H9 (cell line): ENCODE measurements around the gene KCTD4. TPM values are rescaled to one million over a fixed set of nuclear protein-coding genes. Genes with fewer than 3 reads are reported as not detected.
A peak's percentile ranks its signal among the peaks of the same experiment; 100 is the strongest.

Experiments used
- DNase-seq: peaks from one replicate; pipeline ENCODE4 v3.0.0-alpha.2; 2017
- H2AFZ ChIP-seq: one replicate; pipeline ENCODE4 v1.6.1; 2013; ENCODE audit warnings: mild to moderate bottlenecking, low read length, control low read depth, moderate library complexity
- H2AK5ac ChIP-seq: 2 replicates; pipeline ENCODE4 v1.6.1; 2013; ENCODE audit warnings: low read length, control low read depth, mixed read lengths; ENCODE audit not compliant: insufficient read length
- H2BK120ac ChIP-seq: one replicate; pipeline ENCODE4 v1.6.1; 2013; ENCODE audit warnings: low read depth, mild to moderate bottlenecking, low read length, control low read depth, inconsistent platforms; ENCODE audit not compliant: poor library complexity, severe bottlenecking
- H2BK12ac ChIP-seq: 2 replicates; pipeline ENCODE4 v1.6.1; 2013; ENCODE audit warnings: low read length, control low read depth, mixed read lengths, low read depth; ENCODE audit not compliant: insufficient read length
- H2BK15ac ChIP-seq: 2 replicates; pipeline ENCODE4 v1.6.1; 2013; ENCODE audit warnings: low read depth, low read length, control low read depth
- H2BK20ac ChIP-seq: one replicate; pipeline ENCODE4 v1.6.1; 2013; ENCODE audit warnings: low read depth, mild to moderate bottlenecking, low read length, control low read depth, inconsistent platforms; ENCODE audit not compliant: poor library complexity, severe bottlenecking
- H2BK5ac ChIP-seq: 2 replicates; pipeline ENCODE4 v1.6.1; 2013; ENCODE audit warnings: low read length, control low read depth, mixed read lengths; ENCODE audit not compliant: insufficient read length
- H3K14ac ChIP-seq: 2 replicates; pipeline ENCODE4 v1.6.1; 2013; ENCODE audit warnings: low read length, control low read depth; ENCODE audit not compliant: insufficient read depth
- H3K18ac ChIP-seq: 2 replicates; pipeline ENCODE4 v1.6.1; 2013; ENCODE audit warnings: low read depth, mild to moderate bottlenecking, mixed read lengths, low read length, control low read depth; ENCODE audit not compliant: insufficient read length
- H3K23ac ChIP-seq: 2 replicates; pipeline ENCODE4 v1.6.1; 2013; ENCODE audit warnings: low read length, control low read depth, mixed read lengths, low read depth; ENCODE audit not compliant: insufficient read length
- H3K23me2 ChIP-seq: 2 replicates; pipeline ENCODE4 v1.6.1; 2013; ENCODE audit warnings: low read depth, mild to moderate bottlenecking, mixed read lengths, low read length, control low read depth; ENCODE audit not compliant: insufficient read length, poor library complexity, severe bottlenecking
- H3K27ac ChIP-seq: 2 replicates; pipeline ENCODE4 v1.5.1; 2013; ENCODE audit warnings: low read length, control low read depth, mixed read lengths, low read depth; ENCODE audit not compliant: insufficient read length
- H3K27me3 ChIP-seq: 2 replicates; pipeline ENCODE4 v1.6.1; 2013; ENCODE audit warnings: low read length, control low read depth, inconsistent platforms; ENCODE audit not compliant: insufficient read depth
- H3K4ac ChIP-seq: 2 replicates; pipeline ENCODE4 v1.6.1; 2013; ENCODE audit warnings: low read depth, mild to moderate bottlenecking, control low read depth, inconsistent platforms, low read length, moderate library complexity
- H3K4me1 ChIP-seq: 2 replicates; pipeline ENCODE4 v1.6.1; 2013; ENCODE audit warnings: low read length, control low read depth, inconsistent platforms; ENCODE audit not compliant: insufficient read depth
- H3K4me2 ChIP-seq: 2 replicates; pipeline ENCODE4 v1.6.1; 2013; ENCODE audit warnings: low read length, control low read depth, mixed read lengths; ENCODE audit not compliant: insufficient read length, insufficient read depth
- H3K56ac ChIP-seq: 2 replicates; pipeline ENCODE4 v1.6.1; 2013; ENCODE audit warnings: low read depth, mild to moderate bottlenecking, mixed read lengths, low read length, control low read depth; ENCODE audit not compliant: insufficient read length
- H3K79me1 ChIP-seq: 2 replicates; pipeline ENCODE4 v1.6.1; 2013; ENCODE audit warnings: low read depth, mild to moderate bottlenecking, moderate library complexity, low read length, control low read depth, inconsistent platforms; ENCODE audit not compliant: insufficient read depth, poor library complexity, severe bottlenecking
- H3K79me2 ChIP-seq: 2 replicates; pipeline ENCODE4 v1.6.1; 2013; ENCODE audit warnings: low read length, control low read depth, inconsistent platforms; ENCODE audit not compliant: insufficient read depth
- H3K9ac ChIP-seq: 2 replicates; pipeline ENCODE4 v1.6.1; 2013; ENCODE audit warnings: low read length, control low read depth, mixed read lengths; ENCODE audit not compliant: insufficient read length; ENCODE audit errors: extremely low read depth
- H3K9me3 ChIP-seq: one replicate; pipeline ENCODE4 v1.6.1; 2013; ENCODE audit warnings: low read depth, low read length, inconsistent platforms; ENCODE audit not compliant: control insufficient read depth
- H3T11ph ChIP-seq: one replicate; pipeline ENCODE4 v1.6.1; 2013; ENCODE audit warnings: mild to moderate bottlenecking, low read length, control low read depth, inconsistent platforms
- H4K20me1 ChIP-seq: one replicate; pipeline ENCODE4 v1.6.1; 2013; ENCODE audit not compliant: control insufficient read depth, insufficient read length, insufficient read depth
- H4K5ac ChIP-seq: 2 replicates; pipeline ENCODE4 v1.6.1; 2013; ENCODE audit warnings: low read depth, mild to moderate bottlenecking, mixed read lengths, low read length, control low read depth; ENCODE audit not compliant: insufficient read length
- H4K8ac ChIP-seq: replicated peaks from 2 replicates; pipeline ENCODE4 v1.6.1; 2013; ENCODE audit warnings: low read length, control low read depth, mixed read lengths, low read depth; ENCODE audit not compliant: insufficient read length
- H4K91ac ChIP-seq: 2 replicates; pipeline ENCODE4 v1.6.1; 2013; ENCODE audit warnings: low read depth, mild to moderate bottlenecking, moderate library complexity, mixed read lengths, low read length, control low read depth; ENCODE audit not compliant: insufficient read length
- H3K27ac Mint-ChIP-seq, 3 experiments: 2 replicates in 2 of 3; 3 replicates in 1 of 3; pipeline ENCODE4 v1.8.0; 2020 to 2021; ENCODE audit warnings: mixed read lengths in 3 of 3, mild to moderate bottlenecking in 1 of 3, moderate library complexity in 1 of 3
- H3K27me3 Mint-ChIP-seq: 2 replicates; pipeline ENCODE4 v1.8.0; 2021; ENCODE audit warnings: low read depth, mild to moderate bottlenecking, moderate library complexity, mixed read lengths
- H3K36me3 Mint-ChIP-seq, 3 experiments: 2 replicates in 2 of 3; 3 replicates in 1 of 3; pipeline ENCODE4 v1.8.0; 2020 to 2021; ENCODE audit warnings: low read depth in 3 of 3, mixed read lengths in 3 of 3; ENCODE audit not compliant: insufficient read depth in 1 of 3
- H3K4me1 Mint-ChIP-seq, 2 experiments: 2 replicates each; pipeline ENCODE4 v1.8.0; 2020; ENCODE audit warnings: mixed read lengths in 2 of 2
- H3K4me3 Mint-ChIP-seq, 2 experiments: 2 replicates in 1 of 2; 3 replicates in 1 of 2; pipeline ENCODE4 v1.8.0; 2020 to 2021; ENCODE audit warnings: mild to moderate bottlenecking in 2 of 2, mixed read lengths in 2 of 2, moderate library complexity in 1 of 2
- H3K9me3 Mint-ChIP-seq, 2 experiments: 2 replicates in 1 of 2; 3 replicates in 1 of 2; pipeline ENCODE4 v1.8.0; 2020; ENCODE audit warnings: mild to moderate bottlenecking in 2 of 2, mixed read lengths in 2 of 2, moderate library complexity in 1 of 2
- WGBS: extraction: QIAGEN DNeasy Blood & Tissue Kit; methylation state at CpG from one replicate; pipeline ENCODE4 v1.1.7; 2013; ENCODE audit warnings: missing lambda C conversion rate, low lambda C conversion rate, mixed read lengths; ENCODE audit not compliant: insufficient read length; ENCODE audit errors: extremely low coverage; 5-methylcytosine and 5-hydroxymethylcytosine counted together
- long read RNA-seq: library from polyadenylated mRNA; unstranded; transcript quantifications from one replicate; pipeline ENCODE4 v2.0.0, GENCODE V29; 2020
- total RNA-seq: library from RNA; stranded (reverse); gene quantifications from 2 replicates; pipeline ENCODE4 v1.2.1, GENCODE V29; 2021
- TF ChIP-seq, protein P1 (sequence below): fragments of 200-600 bp; sonication (generic); conservative IDR thresholded peaks from 3 replicates; pipeline ENCODE4 v1.8.0; 2021; ENCODE audit warnings: antibody characterized with exemption, mild to moderate bottlenecking

KCTD4 gene
- not detected in 2 replicates for total RNA-seq
- long read RNA-seq: 0 reads

- no peak within 1 kb of the TSS for H3T11ph ChIP-seq
- H3K4me2 ChIP-seq: no peak within 1 kb of the TSS
- H2BK12ac ChIP-seq: no peak within 1 kb of the TSS
- Mint-ChIP-seq H3K4me1 (peaks cover 6 to 9% of the 10 kb centered on the region in 2 experiments; a peak in 3 of 4 replicates), H3K9me3 (no peaks in the 10 kb centered on the region), H3K36me3 (peaks cover 1 to 12% (median 4%) of the 10 kb centered on the region in 3 experiments; a peak in 4 of 7 replicates), H3K4me3 (no peak within 1 kb of the TSS), H3K27ac (peak within 1 kb of the TSS in 2 of 3 experiments; percentile 19 to 40; a peak in 3 of 7 replicates), H3K27me3 (no peaks in the 10 kb centered on the region)
- no peaks in the 10 kb centered on the region for H3K4me1 ChIP-seq
- no peak within 1 kb of the TSS for H3K9ac ChIP-seq
- no peak within 1 kb of the TSS for H4K5ac ChIP-seq
- no peak within 1 kb of the TSS for H2BK20ac ChIP-seq
- no peak within 1 kb of the TSS for H2BK15ac ChIP-seq
- H3K79me1 ChIP-seq: no peaks in the 10 kb centered on the region
- H2AFZ ChIP-seq: no peak within 1 kb of the TSS
- no peak within 1 kb of the TSS for H3K23ac ChIP-seq
- H2AK5ac ChIP-seq: no peak within 1 kb of the TSS
- no peak within 1 kb of the TSS for H3K56ac ChIP-seq
- H3K18ac ChIP-seq: no peak within 1 kb of the TSS
- H3K27ac ChIP-seq: no peak within 1 kb of the TSS
- no peak within 1 kb of the TSS for H4K91ac ChIP-seq
- H3K23me2 ChIP-seq: no peaks in the 10 kb centered on the region
- no peaks in the 10 kb centered on the region for H3K79me2 ChIP-seq
- no peak within 1 kb of the TSS for H3K14ac ChIP-seq
- TF ChIP-seq, protein P1, sequence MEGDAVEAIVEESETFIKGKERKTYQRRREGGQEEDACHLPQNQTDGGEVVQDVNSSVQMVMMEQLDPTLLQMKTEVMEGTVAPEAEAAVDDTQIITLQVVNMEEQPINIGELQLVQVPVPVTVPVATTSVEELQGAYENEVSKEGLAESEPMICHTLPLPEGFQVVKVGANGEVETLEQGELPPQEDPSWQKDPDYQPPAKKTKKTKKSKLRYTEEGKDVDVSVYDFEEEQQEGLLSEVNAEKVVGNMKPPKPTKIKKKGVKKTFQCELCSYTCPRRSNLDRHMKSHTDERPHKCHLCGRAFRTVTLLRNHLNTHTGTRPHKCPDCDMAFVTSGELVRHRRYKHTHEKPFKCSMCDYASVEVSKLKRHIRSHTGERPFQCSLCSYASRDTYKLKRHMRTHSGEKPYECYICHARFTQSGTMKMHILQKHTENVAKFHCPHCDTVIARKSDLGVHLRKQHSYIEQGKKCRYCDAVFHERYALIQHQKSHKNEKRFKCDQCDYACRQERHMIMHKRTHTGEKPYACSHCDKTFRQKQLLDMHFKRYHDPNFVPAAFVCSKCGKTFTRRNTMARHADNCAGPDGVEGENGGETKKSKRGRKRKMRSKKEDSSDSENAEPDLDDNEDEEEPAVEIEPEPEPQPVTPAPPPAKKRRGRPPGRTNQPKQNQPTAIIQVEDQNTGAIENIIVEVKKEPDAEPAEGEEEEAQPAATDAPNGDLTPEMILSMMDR: no peak
- no CpG with 5 or more reads among the region's 2 CpGs for WGBS
- H4K20me1 ChIP-seq: no peaks in the 10 kb centered on the region
- no peak within 1 kb of the TSS for H4K8ac ChIP-seq
- no peak within 1 kb of the TSS for H2BK120ac ChIP-seq
- no peak within 1 kb of the TSS for H3K4ac ChIP-seq
- no peak for DNase-seq
- H3K27me3 ChIP-seq: no peaks in the 10 kb centered on the region
- no peaks in the 10 kb centered on the region for H3K9me3 ChIP-seq
- no peak within 1 kb of the TSS for H2BK5ac ChIP-seq
Measured at GRCh38 chr13:45200701-45201232, at the start of gene KCTD4. KCTD4 (minus strand) TSS chr13:45201045; CDS start chr13:45194567, 6,478 bp downstream.
